ENCODE results near the gene ME2. TPM values are rescaled to one million over a fixed set of nuclear protein-coding genes. Genes with fewer than 3 reads are reported as not detected.

Gene ME2
- total RNA-seq, 2 experiments from 2014 or later, result 39.0 to 62.0 TPM

- Histone ChIP-seq H3K36me3 (ENCODE audit: insufficient read depth, low read length) (peaks cover 23% of the 10 kb centered on the region), H3K4me1 (ENCODE audit: insufficient read depth, low read length, poor library complexity, severe bottlenecking) (no peaks in the 10 kb centered on the region), H3K4me3 (ENCODE audit: low read depth, low read length, poor library complexity, severe bottlenecking) (no peak overlapping the region), H3K4me2 (ENCODE audit: low read length) (no peak overlapping the region), H3K79me2 (ENCODE audit: insufficient read depth, low read depth, low read length) (no peaks in the 10 kb centered on the region), H4K20me1 (ENCODE audit: insufficient read depth, low read length) (no peaks in the 10 kb centered on the region), H3K27ac (ENCODE audit: low read depth, low read length, poor library complexity, severe bottlenecking) (no peak overlapping the region), H2AFZ (ENCODE audit: low read length) (no peak overlapping the region), H3K9me2 (ENCODE audit: insufficient read depth, low read length) (no peaks in the 10 kb centered on the region), H3K9me3 (ENCODE audit: low read length) (no peaks in the 10 kb centered on the region)
- intact Hi-C loops (cut with micrococcal nuclease; ENCODE audit: unreplicated experiment), result no loop called here
- TF ChIP-seq CTCF (conservative IDR thresholded peaks at IDR 0.05; ENCODE audit: low read length) (no peak), EZH2phosphoT487 (IDR thresholded peaks at IDR 0.05; ENCODE audit: borderline replicate concordance, low read depth, low read length) (no peak)
- no TSS peak for BruUV-seq (replicated peaks)
- no peak for DNase-seq (ENCODE audit: low spot score)
- ChIA-PET POLR2A (no interaction called here), CTCF (ENCODE audit: unreplicated experiment) (no interaction called here)
Measured at GRCh38 chr18:50982086-50982801, 103.3 kb downstream of the ME2 start.

- Histone ChIP-seq H3K9me2 (ENCODE audit: insufficient read depth, low read length) (no peaks in the 10 kb centered on the region), H4K20me1 (ENCODE audit: insufficient read depth, low read length) (no peaks in the 10 kb centered on the region), H3K4me3 (ENCODE audit: low read depth, low read length, poor library complexity, severe bottlenecking) (no peak overlapping the region), H3K27ac (ENCODE audit: low read depth, low read length, poor library complexity, severe bottlenecking) (no peak overlapping the region), H3K4me2 (ENCODE audit: low read length) (no peak overlapping the region), H3K4me1 (ENCODE audit: insufficient read depth, low read length, poor library complexity, severe bottlenecking) (no peaks in the 10 kb centered on the region), H2AFZ (ENCODE audit: low read length) (no peak overlapping the region), H3K79me2 (ENCODE audit: insufficient read depth, low read depth, low read length) (no peaks in the 10 kb centered on the region), H3K36me3 (ENCODE audit: insufficient read depth, low read length) (peaks cover 17% of the 10 kb centered on the region), H3K9me3 (ENCODE audit: low read length) (no peaks in the 10 kb centered on the region)
- no TSS peak for BruUV-seq (replicated peaks)
- no peak for TF ChIP-seq EZH2phosphoT487 (IDR thresholded peaks at IDR 0.05; ENCODE audit: borderline replicate concordance, low read depth, low read length)
- peak; percentile 42 for TF ChIP-seq CTCF (conservative IDR thresholded peaks at IDR 0.05; ENCODE audit: low read length)
- no peak for DNase-seq (ENCODE audit: low spot score)
- intact Hi-C loops (cut with micrococcal nuclease; ENCODE audit: unreplicated experiment), result no loop called here
- POLR2A ChIA-PET, result no interaction called here
- CTCF ChIA-PET (ENCODE audit: unreplicated experiment), result no interaction called here
Measured at GRCh38 chr18:50982802-50983179, 103.9 kb downstream of the ME2 start.

GRCh38 chr18:50986360-50987087, 107.6 kb downstream of the ME2 start:
- H3K4me3 ChIP-seq (ENCODE audit: low read depth, low read length, poor library complexity, severe bottlenecking), result no peak overlapping the region
- ChIA-PET POLR2A (no interaction called here), CTCF (ENCODE audit: unreplicated experiment) (no interaction called here)
- H3K36me3 ChIP-seq (ENCODE audit: insufficient read depth, low read length), result no peaks in the 10 kb centered on the region; the same call in 1 of the 2 replicates
- no peaks in the 10 kb centered on the region for H3K4me1 ChIP-seq (ENCODE audit: insufficient read depth, low read length, poor library complexity, severe bottlenecking)
- no peak for DNase-seq (ENCODE audit: low spot score)
- BruUV-seq (replicated peaks), result no TSS peak
- no peak overlapping the region for H3K27ac ChIP-seq (ENCODE audit: low read depth, low read length, poor library complexity, severe bottlenecking)
- intact Hi-C loops (cut with micrococcal nuclease; ENCODE audit: unreplicated experiment), result no loop called here
- H3K4me2 ChIP-seq (ENCODE audit: low read length), result no peak overlapping the region
- no peaks in the 10 kb centered on the region for H3K79me2 ChIP-seq (ENCODE audit: insufficient read depth, low read depth, low read length)
- no peaks in the 10 kb centered on the region for H3K9me3 ChIP-seq (ENCODE audit: low read length)
- no peak overlapping the region for H2AFZ ChIP-seq (ENCODE audit: low read length)
- no peaks in the 10 kb centered on the region for H4K20me1 ChIP-seq (ENCODE audit: insufficient read depth, low read length)
- TF ChIP-seq CTCF (conservative IDR thresholded peaks at IDR 0.05; ENCODE audit: low read length) (no peak), EZH2phosphoT487 (IDR thresholded peaks at IDR 0.05; ENCODE audit: borderline replicate concordance, low read depth, low read length) (no peak)
- no peaks in the 10 kb centered on the region for H3K9me2 ChIP-seq (ENCODE audit: insufficient read depth, low read length)

Data from OCI-LY7 (cell line).